Ishikawa (cell line): ENCODE measurements around the gene GRIK4.

ENCODE experiments used
- EP300 ChIP-seq: IDR thresholded peaks from 2 replicates; pipeline ENCODE4 v1.6.1; 2012; ENCODE audit warnings: borderline replicate concordance
- FOXM1 ChIP-seq: IDR thresholded peaks from 2 replicates; pipeline ENCODE4 v1.6.1; 2012; ENCODE audit warnings: low read depth, borderline replicate concordance
- MAX ChIP-seq: IDR thresholded peaks from 2 replicates; pipeline ENCODE4 v1.6.1; 2012
- TAF1 ChIP-seq: IDR thresholded peaks from 2 replicates; pipeline ENCODE4 v1.6.1; 2012; ENCODE audit warnings: low read depth, mild to moderate bottlenecking

GRCh38 chr11:120744016-120744994, 232.8 kb downstream of the GRIK4 start:
- TF ChIP-seq TAF1 (no peak), FOXM1 (no peak), MAX (no peak), EP300 (no peak)
